Keratinocyte (primary cell): ENCODE results near the gene C1orf146. TPM values are rescaled to one million over a fixed set of nuclear protein-coding genes. Genes with fewer than 3 reads are reported as not detected.

Source experiments
- DNase-seq: peaks from one replicate; pipeline ENCODE4 v3.0.0-alpha.2; 2011; ENCODE audit warnings: low read depth, missing footprints, low spot score
- FAIRE-seq: peaks from 2 replicates; lab custom pipeline; 2011; peaks lifted over from hg19 to GRCh38; lab: Jason Lieb, UNC
- H2AFZ ChIP-seq: 2 replicates; pipeline ENCODE4 v1.6.0; 2012; ENCODE audit warnings: low read length, control low read depth, inconsistent platforms; ENCODE audit not compliant: control insufficient read depth
- H3K27ac ChIP-seq: 2 replicates; pipeline ENCODE4 v1.5.1; 2011; ENCODE audit warnings: low read length; ENCODE audit not compliant: control insufficient read depth, insufficient read depth
- H3K27me3 ChIP-seq: 3 replicates; pipeline ENCODE4 v1.6.0; 2011; ENCODE audit warnings: low read length; ENCODE audit not compliant: control insufficient read depth, insufficient read depth; ENCODE audit errors: extremely low read depth
- H3K36me3 ChIP-seq, 2 experiments: 2 replicates in 1 of 2; 3 replicates in 1 of 2; pipeline ENCODE4 v1.5.1; 2011; ENCODE audit warnings: low read length in 2 of 2, mild to moderate bottlenecking in 1 of 2; ENCODE audit not compliant: control insufficient read depth in 2 of 2, insufficient read depth in 2 of 2; ENCODE audit errors: extremely low read depth in 1 of 2
- H3K4me1 ChIP-seq: 3 replicates; pipeline ENCODE4 v1.5.1; 2011; ENCODE audit warnings: low read length; ENCODE audit not compliant: control insufficient read depth, insufficient read depth; ENCODE audit errors: extremely low read depth
- H3K4me2 ChIP-seq: 3 replicates; pipeline ENCODE4 v1.6.0; 2011; ENCODE audit warnings: low read depth, low read length; ENCODE audit not compliant: control insufficient read depth, insufficient read depth; ENCODE audit errors: extremely low read depth
- H3K4me3 ChIP-seq, 3 experiments: fragments of 200-600 bp in 1 of 3; sonication (generic) in 1 of 3; 2 replicates in 2 of 3; 3 replicates in 1 of 3; pipeline ENCODE4 v1.5.1; 2011 to 2016; ENCODE audit warnings: low read length in 3 of 3, mild to moderate bottlenecking in 3 of 3, control low read depth in 2 of 3, inconsistent platforms in 1 of 3, low read depth in 1 of 3, mixed read lengths in 1 of 3, mixed run types in 1 of 3, moderate library complexity in 1 of 3; ENCODE audit not compliant: control insufficient read depth in 2 of 3, insufficient read depth in 2 of 3; ENCODE audit errors: extremely low read depth in 1 of 3
- H3K79me2 ChIP-seq: 2 replicates; pipeline ENCODE4 v1.6.0; 2012; ENCODE audit warnings: low read length; ENCODE audit not compliant: control insufficient read depth, insufficient read depth
- H3K9ac ChIP-seq: 3 replicates; pipeline ENCODE4 v1.6.0; 2011; ENCODE audit warnings: low read length; ENCODE audit not compliant: control insufficient read depth, insufficient read depth; ENCODE audit errors: extremely low read depth
- H3K9me1 ChIP-seq: 3 replicates; pipeline ENCODE4 v1.6.0; 2011; ENCODE audit warnings: low read length; ENCODE audit not compliant: control insufficient read depth, insufficient read depth; ENCODE audit errors: extremely low read depth
- H3K9me3 ChIP-seq: 2 replicates; pipeline ENCODE4 v1.5.1; 2012; ENCODE audit warnings: low read depth, low read length; ENCODE audit not compliant: control insufficient read depth
- H4K20me1 ChIP-seq: 3 replicates; pipeline ENCODE4 v1.6.0; 2011; ENCODE audit warnings: low read length; ENCODE audit not compliant: control insufficient read depth, insufficient read depth; ENCODE audit errors: extremely low read depth
- EZH2 ChIP-seq: IDR thresholded peaks from one replicate; pipeline ENCODE4 v1.6.1; 2012; ENCODE audit warnings: inconsistent platforms, mild to moderate bottlenecking, low read length, moderate library complexity
- dilution Hi-C: fragments of 300-500 bp; cut with MboI; formaldehyde crosslinking; loops from one replicate; pipeline ENCODE4 v1.7.0; 2020; ENCODE audit warnings: low sequenced_read_pairs; ENCODE audit not compliant: extremely low pct_ligation_motif_present
- polyA plus RNA-seq, 5 experiments: library from polyadenylated mRNA; depleted of rRNA in 3 of 5; stranded (reverse) in 3 of 5; stranded (forward) in 1 of 5; unstranded in 1 of 5; fragments of >200 nt; gene quantifications; 1 replicate in 1 of 5; 2 replicates in 3 of 5; 3 replicates in 1 of 5; pipeline versions ENCODE4 v1.2.1 to v1.2.3, GENCODE V29; 2011 to 2012; ENCODE audit warnings: missing spikeins in 2 of 5, low read depth in 1 of 5, low replicate concordance in 1 of 5
- TF ChIP-seq, protein P1 (sequence below), 3 experiments: IDR thresholded peaks in 1 of 3; conservative IDR thresholded peaks in 1 of 3; optimal IDR thresholded peaks in 1 of 3; 2 replicates in 2 of 3; 3 replicates in 1 of 3; pipeline versions ENCODE3 to v1.5.1; 2011; ENCODE audit warnings: low read length in 3 of 3, mild to moderate bottlenecking in 3 of 3, moderate library complexity in 2 of 3, control low read depth in 1 of 3, inconsistent platforms in 1 of 3; ENCODE audit not compliant: insufficient read depth in 2 of 3; ENCODE audit errors: extremely low read depth in 1 of 3

The C1orf146 gene
- polyA plus RNA-seq, 1 donor (not counting 4 experiments of a cell fraction or from before 2014, with no cell fraction given): not detected

GRCh38 chr1:92211166-92211565, 6.5 kb upstream of the C1orf146 start:
- Histone ChIP-seq H2AFZ (no peak overlapping the region), H3K9me1 (no peaks in the 10 kb centered on the region), H3K4me2 (no peak overlapping the region), H3K36me3 (no peaks in the 10 kb centered on the region), H3K9ac (no peak overlapping the region), H3K4me3 (no peak overlapping the region), H4K20me1 (no peaks in the 10 kb centered on the region), H3K9me3 (no peaks in the 10 kb centered on the region), H3K4me1 (no peaks in the 10 kb centered on the region), H3K27ac (no peak overlapping the region), H3K79me2 (no peaks in the 10 kb centered on the region), H3K27me3 (no peaks in the 10 kb centered on the region)
- dilution Hi-C loops: no loop called here
- DNase-seq (no peak), FAIRE-seq (no peak)
- TF ChIP-seq, protein P1, sequence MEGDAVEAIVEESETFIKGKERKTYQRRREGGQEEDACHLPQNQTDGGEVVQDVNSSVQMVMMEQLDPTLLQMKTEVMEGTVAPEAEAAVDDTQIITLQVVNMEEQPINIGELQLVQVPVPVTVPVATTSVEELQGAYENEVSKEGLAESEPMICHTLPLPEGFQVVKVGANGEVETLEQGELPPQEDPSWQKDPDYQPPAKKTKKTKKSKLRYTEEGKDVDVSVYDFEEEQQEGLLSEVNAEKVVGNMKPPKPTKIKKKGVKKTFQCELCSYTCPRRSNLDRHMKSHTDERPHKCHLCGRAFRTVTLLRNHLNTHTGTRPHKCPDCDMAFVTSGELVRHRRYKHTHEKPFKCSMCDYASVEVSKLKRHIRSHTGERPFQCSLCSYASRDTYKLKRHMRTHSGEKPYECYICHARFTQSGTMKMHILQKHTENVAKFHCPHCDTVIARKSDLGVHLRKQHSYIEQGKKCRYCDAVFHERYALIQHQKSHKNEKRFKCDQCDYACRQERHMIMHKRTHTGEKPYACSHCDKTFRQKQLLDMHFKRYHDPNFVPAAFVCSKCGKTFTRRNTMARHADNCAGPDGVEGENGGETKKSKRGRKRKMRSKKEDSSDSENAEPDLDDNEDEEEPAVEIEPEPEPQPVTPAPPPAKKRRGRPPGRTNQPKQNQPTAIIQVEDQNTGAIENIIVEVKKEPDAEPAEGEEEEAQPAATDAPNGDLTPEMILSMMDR (optimal IDR thresholded peaks at IDR 0.05 in 1 of 3, IDR thresholded peaks at IDR 0.05 in 1 of 3, conservative IDR thresholded peaks at IDR 0.05 in 1 of 3; ENCODE audit: extremely low read depth in 1 of 3, insufficient read depth in 2 of 3, low read length in 3 of 3): no peak
- TF ChIP-seq EZH2: no peak

DNA sequence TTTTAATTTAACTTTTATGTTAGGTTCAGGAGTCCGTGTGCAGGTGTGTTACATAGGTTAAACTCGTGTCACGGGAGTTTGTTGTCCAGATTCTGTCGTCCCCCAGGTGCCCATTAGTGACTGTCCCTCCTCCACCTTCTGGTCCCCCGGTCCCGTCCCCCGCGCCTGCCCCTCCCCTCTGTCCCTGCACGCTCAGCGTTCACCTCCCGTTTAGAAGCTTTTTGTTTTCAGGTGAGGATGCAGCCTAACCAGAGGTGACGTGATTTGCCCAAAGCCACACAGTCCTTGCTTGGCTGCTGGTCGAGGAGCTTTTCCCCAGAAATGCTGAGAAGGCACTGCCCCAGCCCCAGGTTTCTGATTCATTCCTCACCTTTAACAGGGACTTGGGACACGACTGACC, 844 bp downstream of the C1orf146 start:
- DNase-seq (no peak), FAIRE-seq (no peak)
- H3K27me3 ChIP-seq: no peaks in the 10 kb centered on the region
- no peak overlapping the region for H3K4me3 ChIP-seq
- H4K20me1 ChIP-seq: no peaks in the 10 kb centered on the region
- H3K79me2 ChIP-seq: no peaks in the 10 kb centered on the region
- no peaks in the 10 kb centered on the region for H3K9me1 ChIP-seq
- dilution Hi-C loops: no loop called here
- no peaks in the 10 kb centered on the region for H3K36me3 ChIP-seq
- H3K4me1 ChIP-seq: no peaks in the 10 kb centered on the region
- no peak for TF ChIP-seq EZH2
- TF ChIP-seq, protein P1 (optimal IDR thresholded peaks at IDR 0.05 in 1 of 3, IDR thresholded peaks at IDR 0.05 in 1 of 3, conservative IDR thresholded peaks at IDR 0.05 in 1 of 3; ENCODE audit: extremely low read depth in 1 of 3, insufficient read depth in 2 of 3, low read length in 3 of 3): no peak
- no peak overlapping the region for H3K27ac ChIP-seq
- H3K9ac ChIP-seq: no peak overlapping the region
- H2AFZ ChIP-seq: no peak overlapping the region
- H3K9me3 ChIP-seq: no peaks in the 10 kb centered on the region
- H3K4me2 ChIP-seq: no peak overlapping the region
